OCI-LY7 (cell line): ENCODE measurements around the gene DOCK7. TPM values are rescaled to one million over a fixed set of nuclear protein-coding genes. Genes with fewer than 3 reads are reported as not detected.
"Not testable (repeated sequence)": the region's sequence is repeated elsewhere in the genome, so short reads cannot be mapped to it uniquely, and the experiment has no call there.

Experiments used
- BruUV-seq: library from RNA; stranded (reverse); fragments of 400-500 nt; replicated peaks from 2 replicates; lab custom pipeline; 2021; lab: Mats Ljungman, UMichigan
- CTCF ChIA-PET: fragments of 300-600 bp; sonication (Branson Sonifier 250); formaldehyde crosslinking; loops from one replicate; lab custom pipeline; 2022; ENCODE audit warnings: antibody characterized with exemption; ENCODE audit not compliant: unreplicated experiment; lab: Charles Lee
- POLR2A ChIA-PET: fragments of 300-600 bp; sonication (Branson Sonifier 250); formaldehyde crosslinking; loops from one replicate; lab custom pipeline; 2022; ENCODE audit warnings: antibody characterized with exemption; lab: Charles Lee
- DNase-seq: peaks from one replicate; pipeline ENCODE4 v3.0.0-alpha.2; 2015; ENCODE audit warnings: low spot score
- H2AFZ ChIP-seq: fragments of 200-600 bp; sonication (generic), shearing (Covaris generic); 2 replicates; pipeline ENCODE4 v1.6.1; 2014; ENCODE audit warnings: mild to moderate bottlenecking, antibody characterized with exemption, low read length, moderate library complexity
- H3K27ac ChIP-seq: fragments of 200-600 bp; sonication (generic); 2 replicates; pipeline ENCODE4 v1.5.1; 2014; ENCODE audit warnings: mixed run types, low read depth, mild to moderate bottlenecking, moderate library complexity, low read length, inconsistent platforms; ENCODE audit not compliant: poor library complexity, severe bottlenecking
- H3K36me3 ChIP-seq: fragments of 200-600 bp; sonication (generic); 2 replicates; pipeline ENCODE4 v1.6.1; 2014; ENCODE audit warnings: mild to moderate bottlenecking, antibody characterized with exemption, low read length, moderate library complexity, mixed read lengths; ENCODE audit not compliant: insufficient read depth
- H3K4me1 ChIP-seq: fragments of 200-600 bp; sonication (generic); 2 replicates; pipeline ENCODE4 v1.5.1; 2014; ENCODE audit warnings: mild to moderate bottlenecking, low read length; ENCODE audit not compliant: insufficient read depth, poor library complexity, severe bottlenecking
- H3K4me2 ChIP-seq: fragments of 200-600 bp; sonication (generic); 2 replicates; pipeline ENCODE4 v1.6.1; 2014; ENCODE audit warnings: mild to moderate bottlenecking, low read length
- H3K4me3 ChIP-seq: fragments of 200-600 bp; sonication (generic); 2 replicates; pipeline ENCODE4 v1.5.1; 2014; ENCODE audit warnings: mild to moderate bottlenecking, low read depth, low read length; ENCODE audit not compliant: poor library complexity, severe bottlenecking
- H3K79me2 ChIP-seq: fragments of 200-600 bp; sonication (generic); 2 replicates; pipeline ENCODE4 v1.6.1; 2016; ENCODE audit warnings: low read depth, mild to moderate bottlenecking, low read length, moderate library complexity, mixed read lengths; ENCODE audit not compliant: insufficient read depth
- H3K9me2 ChIP-seq: fragments of 200-600 bp; sonication (generic); 2 replicates; pipeline ENCODE4 v1.6.1; 2016; ENCODE audit warnings: mild to moderate bottlenecking, low read length, mixed read lengths; ENCODE audit not compliant: insufficient read depth
- H3K9me3 ChIP-seq: fragments of 200-600 bp; sonication (generic); 2 replicates; pipeline ENCODE4 v1.6.1; 2014; ENCODE audit warnings: mild to moderate bottlenecking, mixed run types, low read length, mixed read lengths
- H4K20me1 ChIP-seq: fragments of 200-600 bp; sonication (generic); 2 replicates; pipeline ENCODE4 v1.6.1; 2014; ENCODE audit warnings: mild to moderate bottlenecking, antibody characterized with exemption, low read length, moderate library complexity, mixed read lengths; ENCODE audit not compliant: insufficient read depth
- EZH2phosphoT487 ChIP-seq: fragments of 200-600 bp; sonication (generic); IDR thresholded peaks from 2 replicates; pipeline ENCODE4 v1.6.1; 2018; ENCODE audit warnings: low read depth, borderline replicate concordance, mild to moderate bottlenecking, mixed run types, antibody characterized with exemption, low read length, moderate library complexity, mixed read lengths
- intact Hi-C: fragments of 100-400 bp; cut with micrococcal nuclease; formaldehyde crosslinking; loops from one replicate; pipeline ENCODE4 v1.10.0; 2022; ENCODE audit not compliant: unreplicated experiment
- total RNA-seq, 2 experiments: library from RNA; depleted of rRNA in 1 of 2; stranded (reverse); fragments of >200 nt in 1 of 2; shearing (Covaris generic) in 1 of 2; gene quantifications; 2 replicates each; pipeline ENCODE4 v1.2.3, GENCODE V29; 2014 to 2022
- TF ChIP-seq, protein P1 (sequence below): fragments of 200-600 bp; sonication (generic); conservative IDR thresholded peaks from 2 replicates; pipeline ENCODE4 v1.5.1; 2014; ENCODE audit warnings: mild to moderate bottlenecking, antibody characterized with exemption, low read length, moderate library complexity, mixed read lengths

Gene DOCK7
- total RNA-seq, 2 experiments from 2014 or later = 19.5 to 20.3 TPM

DNA sequence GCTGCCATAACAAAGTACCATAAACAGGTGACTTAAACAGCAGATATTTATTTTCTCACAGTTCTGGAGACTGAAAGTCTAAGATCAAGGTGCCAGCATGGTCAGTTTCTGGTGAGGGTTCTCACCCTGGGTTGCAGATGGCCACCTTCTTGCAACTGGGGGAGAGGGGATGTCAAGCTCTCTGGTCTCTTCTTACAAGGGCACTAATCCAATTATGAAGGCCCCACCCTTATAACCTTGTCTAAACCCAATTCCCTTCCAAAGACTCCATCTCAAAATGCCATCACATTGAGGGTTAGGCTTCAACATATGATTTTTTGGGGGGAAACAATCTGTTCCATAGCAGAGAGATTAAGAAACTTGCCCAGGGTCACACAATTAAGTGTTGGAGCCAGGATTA is 115.7 kb downstream of the DOCK7 start:
- Histone ChIP-seq H3K4me3 (no peak overlapping the region), H3K9me2 (no peaks in the 10 kb centered on the region), H3K4me2 (no peak overlapping the region), H4K20me1 (no peaks in the 10 kb centered on the region), H3K79me2 (no peaks in the 10 kb centered on the region), H2AFZ (no peak overlapping the region), H3K27ac (no peak overlapping the region), H3K4me1 (no peaks in the 10 kb centered on the region), H3K9me3 (no peaks in the 10 kb centered on the region), H3K36me3 (no peaks in the 10 kb centered on the region)
- TF ChIP-seq, protein P1, sequence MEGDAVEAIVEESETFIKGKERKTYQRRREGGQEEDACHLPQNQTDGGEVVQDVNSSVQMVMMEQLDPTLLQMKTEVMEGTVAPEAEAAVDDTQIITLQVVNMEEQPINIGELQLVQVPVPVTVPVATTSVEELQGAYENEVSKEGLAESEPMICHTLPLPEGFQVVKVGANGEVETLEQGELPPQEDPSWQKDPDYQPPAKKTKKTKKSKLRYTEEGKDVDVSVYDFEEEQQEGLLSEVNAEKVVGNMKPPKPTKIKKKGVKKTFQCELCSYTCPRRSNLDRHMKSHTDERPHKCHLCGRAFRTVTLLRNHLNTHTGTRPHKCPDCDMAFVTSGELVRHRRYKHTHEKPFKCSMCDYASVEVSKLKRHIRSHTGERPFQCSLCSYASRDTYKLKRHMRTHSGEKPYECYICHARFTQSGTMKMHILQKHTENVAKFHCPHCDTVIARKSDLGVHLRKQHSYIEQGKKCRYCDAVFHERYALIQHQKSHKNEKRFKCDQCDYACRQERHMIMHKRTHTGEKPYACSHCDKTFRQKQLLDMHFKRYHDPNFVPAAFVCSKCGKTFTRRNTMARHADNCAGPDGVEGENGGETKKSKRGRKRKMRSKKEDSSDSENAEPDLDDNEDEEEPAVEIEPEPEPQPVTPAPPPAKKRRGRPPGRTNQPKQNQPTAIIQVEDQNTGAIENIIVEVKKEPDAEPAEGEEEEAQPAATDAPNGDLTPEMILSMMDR = no peak
- TF ChIP-seq EZH2phosphoT487 = no peak
- POLR2A ChIA-PET = no interaction called here
- intact Hi-C loops = no loop called here
- CTCF ChIA-PET = no interaction called here
- DNase-seq = no peak
- BruUV-seq = no TSS peak

DNA sequence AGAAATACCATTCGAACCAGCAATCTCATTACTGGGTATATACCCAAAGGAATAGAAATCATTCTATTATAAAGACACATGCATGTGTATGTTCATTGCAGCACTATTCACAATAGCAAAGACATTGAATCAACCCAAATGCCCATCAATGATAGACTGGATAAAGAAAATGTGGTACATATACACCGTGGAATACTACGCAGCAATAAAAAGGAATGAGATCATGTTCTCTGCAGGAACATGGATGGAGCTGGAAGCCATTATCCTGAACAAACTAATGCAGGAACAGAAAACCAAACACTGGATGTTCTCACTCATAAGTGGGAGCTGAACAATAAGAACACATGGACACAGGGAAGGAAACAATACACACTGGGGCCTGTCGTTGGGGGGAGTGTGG is 116.7 kb downstream of the DOCK7 start:
- CTCF ChIA-PET, POLR2A ChIA-PET: not testable (repeated sequence)

DNA sequence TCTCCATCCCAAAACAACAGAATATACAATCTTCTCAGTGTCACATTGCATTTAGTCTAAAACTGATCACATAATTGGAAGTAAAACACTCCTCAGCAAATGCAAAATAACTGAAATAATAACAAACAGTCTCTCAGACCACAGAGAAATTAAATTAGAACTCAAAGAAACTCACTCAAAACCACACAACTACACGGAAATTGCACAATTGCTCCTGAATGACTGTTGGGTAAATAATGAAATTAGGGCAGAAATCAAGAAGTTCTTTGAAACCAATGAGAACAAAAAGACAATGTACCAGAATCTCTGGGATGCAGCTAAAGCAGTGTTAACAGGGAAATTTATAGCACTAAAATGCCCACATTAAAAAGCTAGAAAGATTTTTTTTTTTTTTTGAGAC is 120.3 kb downstream of the DOCK7 start:
- H2AFZ ChIP-seq, H4K20me1 ChIP-seq, H3K36me3 ChIP-seq, H3K4me3 ChIP-seq, H3K79me2 ChIP-seq, CTCF ChIA-PET, H3K9me3 ChIP-seq, H3K4me2 ChIP-seq, H3K27ac ChIP-seq, BruUV-seq, intact Hi-C loops, H3K4me1 ChIP-seq, DNase-seq, H3K9me2 ChIP-seq: not testable (repeated sequence)
- POLR2A ChIA-PET = interaction anchor here (0.6 to 1.6 kb wide), 2 partner anchors 8 to 11 kb away, joined by 5 read pairs; no protein-coding TSS in a partner anchor

More for the DNA sequence above, 116.7 kb downstream of the DOCK7 start:
- DNase-seq, H3K27ac ChIP-seq, H4K20me1 ChIP-seq, intact Hi-C loops, H3K9me2 ChIP-seq, H3K4me1 ChIP-seq, BruUV-seq, H2AFZ ChIP-seq, H3K36me3 ChIP-seq, H3K4me3 ChIP-seq, H3K4me2 ChIP-seq, H3K9me3 ChIP-seq, H3K79me2 ChIP-seq: not testable (repeated sequence)

DNA sequence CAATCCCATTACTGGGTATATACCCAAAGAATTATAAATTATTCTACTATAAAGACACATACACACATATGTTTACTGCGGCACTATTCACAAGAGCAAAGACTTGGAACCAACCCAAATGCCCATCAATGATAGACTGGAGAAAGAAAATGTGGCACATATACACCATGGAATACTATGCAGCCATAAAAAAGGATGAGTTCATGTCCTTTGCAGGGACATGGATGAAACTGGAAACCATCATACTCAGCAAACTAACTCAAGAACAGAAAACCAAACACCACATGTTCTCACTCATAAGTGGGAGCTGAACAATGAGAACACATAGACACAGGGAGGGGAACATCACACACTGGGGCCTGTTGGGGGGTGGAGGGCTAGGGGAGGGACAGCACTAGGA is 121.0 kb downstream of the DOCK7 start:
- intact Hi-C loops, H3K9me2 ChIP-seq, H2AFZ ChIP-seq, CTCF ChIA-PET, H3K79me2 ChIP-seq, H3K4me1 ChIP-seq, H4K20me1 ChIP-seq, DNase-seq, H3K27ac ChIP-seq, BruUV-seq, H3K36me3 ChIP-seq, H3K9me3 ChIP-seq, H3K4me2 ChIP-seq, H3K4me3 ChIP-seq: not testable (repeated sequence)
- POLR2A ChIA-PET = interaction anchor here (0.7 kb wide), 1 partner anchor 732 kb away, joined by 5 read pairs; no protein-coding TSS in a partner anchor
